Upper lobe of left lung (tissue), 6 donors: Measurements from ENCODE around the gene TEDC1. TPM values are rescaled to one million over a fixed set of nuclear protein-coding genes. Genes with fewer than 3 reads are reported as not detected.

Experiments
- ATAC-seq, 2 donors: fragments of 200-7000 bp; cut with Tn5 transposase; one replicate each; pipeline ENCODE4 v1.9.1; 2022; ENCODE audit warnings: mild to moderate bottlenecking in 2 of 2, moderate library complexity in 2 of 2; ENCODE audit not compliant: low FRiP score in 2 of 2
- DNase-seq, 2 donors: peaks; one replicate each; pipeline ENCODE4 v3.0.0-alpha.2; 2019 to 2020
- H3K27ac ChIP-seq, 4 donors: fragments of 200-600 bp; sonication (generic); one replicate each; pipeline ENCODE4 v1.5.1; 2016 to 2019
- H3K27me3 ChIP-seq, 4 donors: fragments of 200-600 bp; sonication (generic); one replicate each; pipeline ENCODE4 v1.5.1; 2017 to 2019
- H3K36me3 ChIP-seq, 4 donors: fragments of 200-600 bp; sonication (generic); one replicate each; pipeline ENCODE4 v1.5.1; 2016 to 2019
- H3K4me1 ChIP-seq, 4 donors: fragments of 200-600 bp; sonication (generic); one replicate each; pipeline ENCODE4 v1.5.1; 2018 to 2019
- H3K4me3 ChIP-seq, 4 donors: fragments of 200-600 bp; sonication (generic); one replicate each; pipeline ENCODE4 v1.5.1; 2017 to 2019; ENCODE audit warnings: mild to moderate bottlenecking in 2 of 4, moderate library complexity in 1 of 4
- H3K9me3 ChIP-seq, 4 donors: fragments of 200-600 bp; sonication (generic); one replicate each; pipeline ENCODE4 v1.5.1; 2018 to 2019
- EP300 ChIP-seq, 4 donors: sonication (generic); formaldehyde crosslinking; IDR thresholded peaks; one replicate each; pipeline ENCODE4 v1.5.1; 2017; ENCODE audit warnings: antibody characterized with exemption in 4 of 4, control low read depth in 2 of 4
- POLR2A ChIP-seq, 4 donors: fragments of 450-650 bp; IDR thresholded peaks; one replicate each; pipeline ENCODE4 v1.5.1; 2016 to 2017; ENCODE audit warnings: antibody characterized with exemption in 4 of 4, mild to moderate bottlenecking in 2 of 4
- POLR2AphosphoS5 ChIP-seq, 2 donors: sonication (generic); formaldehyde crosslinking; IDR thresholded peaks; one replicate each; pipeline ENCODE4 v1.5.1; 2017; ENCODE audit warnings: antibody characterized with exemption in 2 of 2
- WGBS, 2 donors: methylation state at CpG; one replicate each; pipeline ENCODE4 v1.1.5; 2017 to 2018; 5-methylcytosine and 5-hydroxymethylcytosine counted together
- total RNA-seq, 6 donors: library from RNA; depleted of rRNA in 4 of 6; stranded (reverse); fragments of >200 nt in 4 of 6; gene quantifications; one replicate each; pipeline versions ENCODE4 v1.1.0 to v1.2.1, GENCODE V29; 2016 to 2021
- TF ChIP-seq, protein P1 (sequence below), 6 experiments: fragments of 450-650 bp in 4 of 6; fragments of 200-600 bp in 2 of 6; sonication (generic) in 2 of 6; IDR thresholded peaks; one replicate each; pipeline ENCODE4 v1.5.1; 2016 to 2019; ENCODE audit warnings: antibody characterized with exemption in 6 of 6
- donor health status: DM: no; HTN: no; CAD: no; lungs with moderate emphysema.
- donor health status: DM: no; HTN: yes; CAD: no; lungs with severe emphysema.

The TEDC1 gene
- total RNA-seq, 6 donors from 2014 or later: 13.8 to 38.5 (median 17.4) TPM

DNA sequence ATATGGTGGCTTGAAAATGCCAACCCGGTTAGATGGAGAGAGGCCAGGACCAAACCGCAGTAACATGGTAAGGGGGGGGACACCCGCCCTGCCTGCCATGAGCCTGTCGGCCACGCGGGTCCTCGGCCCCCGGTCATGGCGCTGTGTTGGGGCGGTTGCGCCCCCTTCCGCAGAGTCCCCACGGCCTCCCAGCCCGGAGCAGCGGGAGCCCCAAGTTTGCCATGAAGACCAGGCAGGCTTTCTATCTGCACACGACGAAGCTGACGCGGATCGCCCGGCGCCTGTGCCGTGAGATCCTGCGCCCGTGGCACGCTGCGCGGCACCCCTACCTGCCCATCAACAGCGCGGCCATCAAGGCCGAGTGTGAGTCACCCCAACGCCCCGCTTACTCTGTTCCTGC, 26.5 kb upstream of the TEDC1 start:
- TF ChIP-seq POLR2A (IDR thresholded peaks at IDR 0.05) (no peak), EP300 (IDR thresholded peaks at IDR 0.05) (no peak), POLR2AphosphoS5 (IDR thresholded peaks at IDR 0.05) (no peak)
- TF ChIP-seq, protein P1, sequence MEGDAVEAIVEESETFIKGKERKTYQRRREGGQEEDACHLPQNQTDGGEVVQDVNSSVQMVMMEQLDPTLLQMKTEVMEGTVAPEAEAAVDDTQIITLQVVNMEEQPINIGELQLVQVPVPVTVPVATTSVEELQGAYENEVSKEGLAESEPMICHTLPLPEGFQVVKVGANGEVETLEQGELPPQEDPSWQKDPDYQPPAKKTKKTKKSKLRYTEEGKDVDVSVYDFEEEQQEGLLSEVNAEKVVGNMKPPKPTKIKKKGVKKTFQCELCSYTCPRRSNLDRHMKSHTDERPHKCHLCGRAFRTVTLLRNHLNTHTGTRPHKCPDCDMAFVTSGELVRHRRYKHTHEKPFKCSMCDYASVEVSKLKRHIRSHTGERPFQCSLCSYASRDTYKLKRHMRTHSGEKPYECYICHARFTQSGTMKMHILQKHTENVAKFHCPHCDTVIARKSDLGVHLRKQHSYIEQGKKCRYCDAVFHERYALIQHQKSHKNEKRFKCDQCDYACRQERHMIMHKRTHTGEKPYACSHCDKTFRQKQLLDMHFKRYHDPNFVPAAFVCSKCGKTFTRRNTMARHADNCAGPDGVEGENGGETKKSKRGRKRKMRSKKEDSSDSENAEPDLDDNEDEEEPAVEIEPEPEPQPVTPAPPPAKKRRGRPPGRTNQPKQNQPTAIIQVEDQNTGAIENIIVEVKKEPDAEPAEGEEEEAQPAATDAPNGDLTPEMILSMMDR (IDR thresholded peaks at IDR 0.05): no peak
- Histone ChIP-seq H3K4me3 (no peak overlapping the region), H3K9me3 (no peaks in the 10 kb centered on the region), H3K27me3 (no peaks in the 10 kb centered on the region), H3K36me3 (peaks cover 13 to 87% (median 69%) of the 10 kb centered on the region in 4 donors), H3K27ac (no peak overlapping the region), H3K4me1 (peaks cover 7 to 19% (median 14%) of the 10 kb centered on the region in 4 donors)
- DNase-seq (no peak), ATAC-seq (no peak)
- 89 to 93% methylated on average over 9 to 33 of the region's 33 CpGs for WGBS, 2 donors

DNA sequence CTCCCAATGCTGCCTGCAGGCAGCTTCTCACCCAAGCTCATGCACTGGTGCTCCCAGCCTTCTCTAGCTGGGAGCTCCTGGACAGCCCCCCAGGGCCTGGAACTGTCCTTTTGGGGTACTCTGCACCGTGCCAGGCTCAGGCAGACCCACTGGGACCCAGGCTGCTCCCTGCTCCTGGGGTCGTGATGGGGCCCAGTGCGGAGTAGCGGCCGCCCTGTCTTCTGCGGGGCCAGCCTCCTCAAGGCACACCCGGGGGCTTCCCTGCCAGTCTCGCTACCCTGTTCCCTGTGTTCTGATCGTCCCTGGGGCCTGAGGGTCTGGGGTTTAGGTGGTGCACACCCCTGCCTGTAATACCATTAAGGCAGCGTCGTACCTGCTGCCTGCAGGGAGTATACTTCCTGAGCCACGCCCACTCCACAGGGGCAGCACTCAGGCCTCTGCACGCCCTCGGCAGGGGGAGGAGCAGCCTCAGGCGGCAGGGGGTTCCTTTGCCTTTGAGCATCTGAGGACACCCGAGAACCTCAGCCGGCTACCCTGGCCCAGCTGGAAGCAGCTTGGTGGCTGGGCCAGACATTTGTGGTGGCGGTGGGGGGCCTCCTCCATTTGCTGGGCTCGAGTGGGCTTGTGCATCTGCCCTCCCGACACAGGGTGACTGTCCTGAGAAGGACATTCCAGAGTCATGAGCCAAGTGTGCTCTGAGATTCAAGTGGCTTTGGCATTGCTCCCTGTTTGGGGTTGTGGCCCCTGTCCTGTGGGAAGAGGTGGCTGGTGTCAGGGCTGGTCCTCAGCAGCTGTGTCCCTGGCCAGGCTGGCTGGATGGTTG, 25.6 kb upstream of the TEDC1 start:
- WGBS, 2 donors: 74 to 93% methylated on average over 9 to 16 of the region's 20 CpGs
- peak in 1 of 2 donors; percentile 13 for TF ChIP-seq POLR2AphosphoS5 (IDR thresholded peaks at IDR 0.05)
- no peak for TF ChIP-seq EP300 (IDR thresholded peaks at IDR 0.05)
- no peak for TF ChIP-seq POLR2A (IDR thresholded peaks at IDR 0.05)
- TF ChIP-seq, protein P1 (IDR thresholded peaks at IDR 0.05): no peak
- Histone ChIP-seq H3K27ac (peak overlapping the region in 2 of 4 donors; percentile 0 to 63), H3K4me3 (no peak overlapping the region), H3K9me3 (no peaks in the 10 kb centered on the region), H3K4me1 (peaks cover 7 to 19% (median 15%) of the 10 kb centered on the region in 4 donors), H3K27me3 (no peaks in the 10 kb centered on the region), H3K36me3 (peaks cover 13 to 92% (median 72%) of the 10 kb centered on the region in 4 donors)
- ATAC-seq (peak in 1 of 2 donors; percentile 5), DNase-seq (no peak)

DNA sequence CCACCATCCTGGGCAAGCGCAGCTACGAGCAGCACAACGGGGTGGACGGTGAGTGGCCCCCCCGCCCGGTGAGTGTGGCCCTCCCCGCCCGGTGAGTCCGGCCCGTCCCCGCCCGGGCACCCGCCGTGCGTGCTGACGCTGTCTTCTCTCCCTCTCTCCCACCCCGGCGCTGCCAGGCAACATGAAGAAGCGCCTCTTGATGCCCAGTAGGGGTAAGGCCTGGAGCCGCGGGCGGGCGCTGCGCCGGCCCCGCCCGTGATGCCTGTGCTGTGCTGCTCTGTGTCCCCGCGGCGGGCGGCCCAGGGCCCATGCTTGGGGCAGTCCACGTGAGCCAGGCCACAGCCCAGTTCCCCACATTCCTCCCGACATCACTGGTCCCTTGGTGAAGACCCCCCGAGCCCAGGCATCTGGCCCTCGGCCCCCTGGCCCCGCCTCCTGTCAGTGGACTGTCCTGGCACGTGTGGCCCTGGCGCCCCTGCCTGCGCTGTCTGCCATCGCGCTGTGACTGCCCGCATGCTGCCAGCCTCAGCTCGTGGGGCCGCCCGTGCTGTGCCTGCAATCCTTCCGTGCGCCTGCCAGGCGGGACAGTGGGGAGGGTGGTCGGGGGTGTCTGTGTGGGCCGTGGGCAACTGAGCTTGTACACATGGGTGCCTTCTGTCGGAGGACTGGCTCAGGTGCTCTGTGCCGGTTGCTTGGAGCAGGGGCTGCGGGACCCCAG, 24.4 kb upstream of the TEDC1 start:
- peak overlapping the region; percentile 30 to 63 (median 48) for H3K27ac ChIP-seq
- H3K27me3 ChIP-seq: no peaks in the 10 kb centered on the region
- DNase-seq: no peak
- ATAC-seq: no peak
- peaks cover 14 to 28% (median 24%) of the 10 kb centered on the region in 4 donors for H3K4me1 ChIP-seq
- TF ChIP-seq EP300 (IDR thresholded peaks at IDR 0.05): no peak
- TF ChIP-seq POLR2AphosphoS5 (IDR thresholded peaks at IDR 0.05): no peak
- no peak for TF ChIP-seq POLR2A (IDR thresholded peaks at IDR 0.05)
- TF ChIP-seq, protein P1 (IDR thresholded peaks at IDR 0.05): no peak
- 94% methylated on average over 27 to 31 of the region's 53 CpGs for whole genome bisulfite sequencing, 2 donors
- H3K9me3 ChIP-seq: no peaks in the 10 kb centered on the region
- H3K4me3 ChIP-seq: no peak overlapping the region
- H3K36me3 ChIP-seq: peaks cover 13 to 80% (median 63%) of the 10 kb centered on the region in 4 donors

DNA sequence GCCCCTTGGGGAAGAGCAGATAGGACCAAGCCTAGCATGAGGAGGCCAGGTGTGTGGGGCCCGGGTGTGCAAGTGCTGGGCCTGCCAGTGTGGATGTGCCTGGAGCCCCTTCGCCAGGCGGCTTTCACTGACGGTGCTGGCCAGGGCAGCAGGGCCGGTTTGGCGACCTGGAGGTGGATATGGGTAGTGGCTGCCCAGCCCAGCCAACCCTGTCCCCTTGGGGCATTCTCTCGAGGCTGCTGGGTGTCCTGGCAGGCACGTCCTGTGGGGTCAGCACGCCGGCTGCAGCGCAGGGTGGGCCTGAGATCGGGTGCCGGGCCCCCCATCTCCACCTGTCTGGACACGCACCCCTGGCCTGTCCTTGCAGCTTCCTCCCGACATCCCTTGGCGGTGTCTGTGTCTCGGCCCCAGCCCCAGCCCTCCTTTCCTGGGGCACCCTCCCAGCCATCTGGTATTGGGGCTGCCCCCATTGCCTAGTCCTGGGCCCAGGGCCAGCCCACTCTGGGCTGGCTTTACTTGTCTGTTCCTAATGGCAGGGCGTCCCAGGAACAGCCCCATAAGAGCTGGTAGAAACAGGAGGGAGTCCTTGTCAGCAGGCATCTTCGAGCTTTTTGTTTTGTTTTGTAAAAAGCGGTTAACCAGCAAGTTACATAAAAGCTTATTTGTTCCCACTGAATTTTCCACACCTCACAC, 23.7 kb upstream of the TEDC1 start:
- no peak for TF ChIP-seq POLR2A (IDR thresholded peaks at IDR 0.05)
- TF ChIP-seq, protein P1 (IDR thresholded peaks at IDR 0.05): no peak
- no peak for TF ChIP-seq POLR2AphosphoS5 (IDR thresholded peaks at IDR 0.05)
- TF ChIP-seq EP300 (IDR thresholded peaks at IDR 0.05): no peak
- Histone ChIP-seq H3K9me3 (no peaks in the 10 kb centered on the region), H3K27me3 (no peaks in the 10 kb centered on the region), H3K4me1 (peaks cover 19 to 35% (median 31%) of the 10 kb centered on the region in 4 donors), H3K36me3 (peaks cover 13 to 72% (median 59%) of the 10 kb centered on the region in 4 donors), H3K4me3 (no peak overlapping the region), H3K27ac (peak overlapping the region in 2 of 4 donors; percentile 57 to 61)
- ATAC-seq: no peak
- DNase-seq: no peak
- WGBS, 2 donors: 92 to 93% methylated on average over 12 to 19 of the region's 20 CpGs
